HepG2 (cell line): ENCODE data around the gene ARTN. TPM values are rescaled to one million over a fixed set of nuclear protein-coding genes. Genes with fewer than 3 reads are reported as not detected.

ENCODE experiments used
- ARNT2 ChIP-seq: sonication (generic); formaldehyde crosslinking; IDR thresholded peaks from 2 replicates; pipeline ENCODE4 v1.8.0; 2022; ENCODE audit warnings: mild to moderate bottlenecking, low read depth, missing genetic modification reagents, moderate library complexity
- EHMT2 ChIP-seq: fragments of 200-600 bp; sonication (generic); IDR thresholded peaks from 2 replicates; pipeline ENCODE4 v1.7.0; 2017; ENCODE audit warnings: antibody characterized with exemption, low read depth, low read length, borderline replicate concordance
- ELF1 ChIP-seq: sonication (generic); formaldehyde crosslinking; IDR thresholded peaks from 2 replicates; pipeline ENCODE4 v1.4.0; 2020; ENCODE audit warnings: missing genetic modification reagents
- GPN1 ChIP-seq: sonication (generic); formaldehyde crosslinking; IDR thresholded peaks from 2 replicates; pipeline ENCODE4 v1.5.1; 2020; ENCODE audit warnings: missing genetic modification reagents, borderline replicate concordance
- KDM5B ChIP-seq: sonication (generic); formaldehyde crosslinking; IDR thresholded peaks from 2 replicates; pipeline ENCODE4 v1.4.0; 2020; ENCODE audit warnings: missing genetic modification reagents, mild to moderate bottlenecking, borderline replicate concordance
- NFYC ChIP-seq: IDR thresholded peaks from 2 replicates; pipeline ENCODE4 v1.6.1; 2016; ENCODE audit warnings: missing genetic modification reagents, missing compliant biosample characterization
- PRMT3 ChIP-seq: sonication (generic); formaldehyde crosslinking; IDR thresholded peaks from 2 replicates; pipeline ENCODE4 v1.8.1; 2022; ENCODE audit warnings: low read depth, mild to moderate bottlenecking, moderate library complexity, missing genetic modification reagents, borderline replicate concordance
- SKI ChIP-seq: fragments of 450-650 bp; IDR thresholded peaks from one replicate; pipeline ENCODE4 v1.6.1; 2018; ENCODE audit warnings: mild to moderate bottlenecking; ENCODE audit not compliant: partially characterized antibody
- SP1 ChIP-seq, 2 experiments: fragments of 450-650 bp in 1 of 2; sonication (generic) in 1 of 2; formaldehyde crosslinking in 1 of 2; IDR thresholded peaks; 2 replicates each; pipeline versions ENCODE4 v1.4.0 to v1.6.1; 2016 to 2020; ENCODE audit warnings: missing genetic modification reagents in 1 of 2
- SPEN ChIP-seq: sonication (generic); formaldehyde crosslinking; IDR thresholded peaks from 2 replicates; pipeline ENCODE4 v1.5.1; 2020; ENCODE audit warnings: low read depth, mild to moderate bottlenecking, missing genetic modification reagents
- SSRP1 ChIP-seq: IDR thresholded peaks from 2 replicates; pipeline ENCODE4 v1.6.1; 2016; ENCODE audit warnings: control low read depth
- TARDBP ChIP-seq: sonication (generic); formaldehyde crosslinking; IDR thresholded peaks from 2 replicates; pipeline ENCODE4 v1.8.0; 2022; ENCODE audit warnings: mild to moderate bottlenecking, missing genetic modification reagents
- ZBTB3 ChIP-seq: sonication (generic); formaldehyde crosslinking; IDR thresholded peaks from 2 replicates; pipeline ENCODE4 v1.4.0; 2020; ENCODE audit warnings: low read depth, mild to moderate bottlenecking, moderate library complexity, missing genetic modification reagents, borderline replicate concordance
- ZNF225 ChIP-seq: sonication (generic); formaldehyde crosslinking; IDR thresholded peaks from 2 replicates; pipeline ENCODE4 v1.4.0; 2020; ENCODE audit warnings: mild to moderate bottlenecking, missing genetic modification reagents
- ZNF430 ChIP-seq: sonication (generic); formaldehyde crosslinking; IDR thresholded peaks from 2 replicates; pipeline ENCODE4 v1.9.0; 2021; ENCODE audit warnings: mild to moderate bottlenecking, missing genetic modification reagents
- ZNF460 ChIP-seq: sonication (generic); formaldehyde crosslinking; IDR thresholded peaks from 2 replicates; pipeline ENCODE4 v1.5.1; 2020; ENCODE audit warnings: missing genetic modification reagents, mild to moderate bottlenecking, borderline replicate concordance
- ZNF83 ChIP-seq: sonication (generic); formaldehyde crosslinking; IDR thresholded peaks from 2 replicates; pipeline ENCODE4 v1.4.0; 2020; ENCODE audit warnings: missing genetic modification reagents, mild to moderate bottlenecking, borderline replicate concordance
- ZNF891 ChIP-seq: sonication (generic); formaldehyde crosslinking; IDR thresholded peaks from 2 replicates; pipeline ENCODE4 v1.5.0; 2020; ENCODE audit warnings: mild to moderate bottlenecking, missing genetic modification reagents
- polyA plus RNA-seq, 8 experiments: library from polyadenylated mRNA; depleted of rRNA in 3 of 8; stranded (reverse) in 7 of 8; unstranded in 1 of 8; fragments of >200 nt; fragmentation: Illumina TruSeq in 4 of 8; extraction: Trizol in 4 of 8; gene quantifications; 2 replicates each; pipeline versions ENCODE4 v1.2.1 to v1.2.3, GENCODE V29; 2011 to 2016; ENCODE audit warnings: low read depth in 4 of 8, missing spikeins in 1 of 8, mixed read lengths in 1 of 8; ENCODE audit not compliant: insufficient read depth in 1 of 8
- total RNA-seq, 5 experiments: library from RNA; depleted of rRNA; stranded (reverse); fragments of >200 nt; fragmentation: Illumina TruSeq; extraction: Trizol; gene quantifications; 2 replicates each; pipeline ENCODE4 v1.2.3, GENCODE V29; 2016; ENCODE audit warnings: low read depth in 1 of 5
- TF ChIP-seq, protein P1 (sequence below): sonication (generic); formaldehyde crosslinking; IDR thresholded peaks from 2 replicates; pipeline ENCODE4 v1.5.0; 2020; ENCODE audit warnings: missing genetic modification reagents
- TF ChIP-seq, protein P2 (sequence below): sonication (generic); formaldehyde crosslinking; IDR thresholded peaks from 2 replicates; pipeline ENCODE4 v1.9.0; 2021; ENCODE audit warnings: missing genetic modification reagents, borderline replicate concordance
- TF ChIP-seq, protein P3 (sequence below): sonication (generic); IDR thresholded peaks from 2 replicates; pipeline ENCODE4 v1.6.1; 2016; ENCODE audit warnings: low read depth, borderline replicate concordance

ARTN gene
- total and polyA plus RNA-seq, 2 of the 13 experiments (the other 11 are each of a cell fraction or from before 2014, with no cell fraction given) = 0.11 to 0.62 TPM

DNA sequence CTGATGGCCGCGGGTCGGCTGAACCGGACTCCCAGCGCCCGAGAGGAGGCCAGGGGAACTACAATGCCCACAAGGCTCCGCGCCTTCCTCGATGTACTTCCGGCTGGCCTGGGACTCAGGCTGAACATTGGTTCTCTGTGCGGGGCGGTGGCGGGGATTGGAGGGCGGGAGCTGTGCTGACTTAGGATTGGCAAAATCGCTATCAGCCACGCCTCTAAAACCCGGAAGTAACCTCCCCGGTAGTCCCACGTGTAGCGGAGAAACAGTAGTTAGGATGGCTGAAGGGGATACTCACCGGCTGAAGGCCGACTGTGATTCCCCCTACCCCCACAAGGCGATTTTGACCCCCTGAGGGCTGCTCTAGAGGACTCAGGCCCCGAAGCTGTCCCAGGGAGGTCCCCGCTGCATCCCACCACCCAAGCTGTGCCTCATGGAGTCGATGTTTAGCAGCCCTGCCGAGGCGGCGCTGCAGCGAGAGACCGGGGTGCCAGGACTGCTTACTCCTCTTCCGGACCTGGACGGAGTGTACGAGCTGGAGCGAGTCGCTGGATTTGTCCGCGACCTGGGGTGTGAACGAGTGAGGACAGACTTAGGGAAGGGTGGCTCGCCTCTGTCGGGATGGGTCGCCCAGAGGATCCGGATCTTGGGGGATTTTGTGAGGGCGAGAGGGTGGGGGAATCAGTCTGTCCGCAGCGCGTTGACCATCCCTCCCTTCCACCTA lies 36.3 kb downstream of the ARTN start, which contains the start of gene DPH2 (continued):
- TF ChIP-seq, protein P1, sequence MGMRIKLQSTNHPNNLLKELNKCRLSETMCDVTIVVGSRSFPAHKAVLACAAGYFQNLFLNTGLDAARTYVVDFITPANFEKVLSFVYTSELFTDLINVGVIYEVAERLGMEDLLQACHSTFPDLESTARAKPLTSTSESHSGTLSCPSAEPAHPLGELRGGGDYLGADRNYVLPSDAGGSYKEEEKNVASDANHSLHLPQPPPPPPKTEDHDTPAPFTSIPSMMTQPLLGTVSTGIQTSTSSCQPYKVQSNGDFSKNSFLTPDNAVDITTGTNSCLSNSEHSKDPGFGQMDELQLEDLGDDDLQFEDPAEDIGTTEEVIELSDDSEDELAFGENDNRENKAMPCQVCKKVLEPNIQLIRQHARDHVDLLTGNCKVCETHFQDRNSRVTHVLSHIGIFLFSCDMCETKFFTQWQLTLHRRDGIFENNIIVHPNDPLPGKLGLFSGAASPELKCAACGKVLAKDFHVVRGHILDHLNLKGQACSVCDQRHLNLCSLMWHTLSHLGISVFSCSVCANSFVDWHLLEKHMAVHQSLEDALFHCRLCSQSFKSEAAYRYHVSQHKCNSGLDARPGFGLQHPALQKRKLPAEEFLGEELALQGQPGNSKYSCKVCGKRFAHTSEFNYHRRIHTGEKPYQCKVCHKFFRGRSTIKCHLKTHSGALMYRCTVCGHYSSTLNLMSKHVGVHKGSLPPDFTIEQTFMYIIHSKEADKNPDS (CRISPR knock-in tag) = no peak
- TF ChIP-seq ZNF891 (CRISPR knock-in tag) = peak; percentile 23; the same call in 1 of the 2 replicates
- TF ChIP-seq ZNF225 = 0 out of 2 replicates have a peak, but pooled peaks have one; percentile 37
- TF ChIP-seq ZNF430 (CRISPR knock-in tag) = 0 out of 2 replicates have a peak, but pooled peaks have one; percentile 33
- TF ChIP-seq SKI = no peak
- no peak for TF ChIP-seq TARDBP (CRISPR knock-in tag)
- TF ChIP-seq KDM5B (CRISPR knock-in tag) = 0 out of 2 replicates have a peak, but pooled peaks have one; percentile 41
- TF ChIP-seq, protein P2, sequence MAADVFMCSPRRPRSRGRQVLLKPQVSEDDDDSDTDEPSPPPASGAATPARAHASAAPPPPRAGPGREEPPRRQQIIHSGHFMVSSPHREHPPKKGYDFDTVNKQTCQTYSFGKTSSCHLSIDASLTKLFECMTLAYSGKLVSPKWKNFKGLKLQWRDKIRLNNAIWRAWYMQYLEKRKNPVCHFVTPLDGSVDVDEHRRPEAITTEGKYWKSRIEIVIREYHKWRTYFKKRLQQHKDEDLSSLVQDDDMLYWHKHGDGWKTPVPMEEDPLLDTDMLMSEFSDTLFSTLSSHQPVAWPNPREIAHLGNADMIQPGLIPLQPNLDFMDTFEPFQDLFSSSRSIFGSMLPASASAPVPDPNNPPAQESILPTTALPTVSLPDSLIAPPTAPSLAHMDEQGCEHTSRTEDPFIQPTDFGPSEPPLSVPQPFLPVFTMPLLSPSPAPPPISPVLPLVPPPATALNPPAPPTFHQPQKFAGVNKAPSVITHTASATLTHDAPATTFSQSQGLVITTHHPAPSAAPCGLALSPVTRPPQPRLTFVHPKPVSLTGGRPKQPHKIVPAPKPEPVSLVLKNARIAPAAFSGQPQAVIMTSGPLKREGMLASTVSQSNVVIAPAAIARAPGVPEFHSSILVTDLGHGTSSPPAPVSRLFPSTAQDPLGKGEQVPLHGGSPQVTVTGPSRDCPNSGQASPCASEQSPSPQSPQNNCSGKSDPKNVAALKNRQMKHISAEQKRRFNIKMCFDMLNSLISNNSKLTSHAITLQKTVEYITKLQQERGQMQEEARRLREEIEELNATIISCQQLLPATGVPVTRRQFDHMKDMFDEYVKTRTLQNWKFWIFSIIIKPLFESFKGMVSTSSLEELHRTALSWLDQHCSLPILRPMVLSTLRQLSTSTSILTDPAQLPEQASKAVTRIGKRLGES (CRISPR knock-in tag) = no peak
- TF ChIP-seq ZNF83 (CRISPR knock-in tag) = no peak
- peak; percentile 92 for TF ChIP-seq NFYC (CRISPR knock-in tag)
- peak; percentile 30; the same call in 1 of the 2 replicates for TF ChIP-seq SPEN (CRISPR knock-in tag)
- no peak for TF ChIP-seq ARNT2 (CRISPR knock-in tag)
- no peak for TF ChIP-seq EHMT2
- peak; percentile 86 for TF ChIP-seq ELF1 (CRISPR knock-in tag)
- TF ChIP-seq GPN1 (CRISPR knock-in tag) = no peak
- TF ChIP-seq SP1 (IDR thresholded peaks at IDR 0.05) = no peak
- TF ChIP-seq SP1 (CRISPR knock-in tag; IDR thresholded peaks at IDR 0.05) = peak; percentile 49; the same call in 1 of the 2 replicates
- TF ChIP-seq PRMT3 (CRISPR knock-in tag) = no peak
- TF ChIP-seq SSRP1 (CRISPR knock-in tag) = no peak
- TF ChIP-seq ZNF460 (CRISPR knock-in tag) = no peak
- TF ChIP-seq, protein P3, sequence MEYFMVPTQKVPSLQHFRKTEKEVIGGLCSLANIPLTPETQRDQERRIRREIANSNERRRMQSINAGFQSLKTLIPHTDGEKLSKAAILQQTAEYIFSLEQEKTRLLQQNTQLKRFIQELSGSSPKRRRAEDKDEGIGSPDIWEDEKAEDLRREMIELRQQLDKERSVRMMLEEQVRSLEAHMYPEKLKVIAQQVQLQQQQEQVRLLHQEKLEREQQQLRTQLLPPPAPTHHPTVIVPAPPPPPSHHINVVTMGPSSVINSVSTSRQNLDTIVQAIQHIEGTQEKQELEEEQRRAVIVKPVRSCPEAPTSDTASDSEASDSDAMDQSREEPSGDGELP = no peak
- no peak for TF ChIP-seq ZBTB3 (CRISPR knock-in tag)
